Measurements from ENCODE around the gene MBNL1.

The MBNL1 gene

GRCh38 chr3:152452318-152452717, 183.6 kb downstream of the MBNL1 start:
- in situ Hi-C loops (cut with MboI; ENCODE audit: low sequenced_read_pairs, unreplicated experiment): loop anchor here (25.0 kb wide), 1 partner anchor 1015 kb away; no protein-coding TSS in a partner anchor
- TF ChIP-seq, protein P1, sequence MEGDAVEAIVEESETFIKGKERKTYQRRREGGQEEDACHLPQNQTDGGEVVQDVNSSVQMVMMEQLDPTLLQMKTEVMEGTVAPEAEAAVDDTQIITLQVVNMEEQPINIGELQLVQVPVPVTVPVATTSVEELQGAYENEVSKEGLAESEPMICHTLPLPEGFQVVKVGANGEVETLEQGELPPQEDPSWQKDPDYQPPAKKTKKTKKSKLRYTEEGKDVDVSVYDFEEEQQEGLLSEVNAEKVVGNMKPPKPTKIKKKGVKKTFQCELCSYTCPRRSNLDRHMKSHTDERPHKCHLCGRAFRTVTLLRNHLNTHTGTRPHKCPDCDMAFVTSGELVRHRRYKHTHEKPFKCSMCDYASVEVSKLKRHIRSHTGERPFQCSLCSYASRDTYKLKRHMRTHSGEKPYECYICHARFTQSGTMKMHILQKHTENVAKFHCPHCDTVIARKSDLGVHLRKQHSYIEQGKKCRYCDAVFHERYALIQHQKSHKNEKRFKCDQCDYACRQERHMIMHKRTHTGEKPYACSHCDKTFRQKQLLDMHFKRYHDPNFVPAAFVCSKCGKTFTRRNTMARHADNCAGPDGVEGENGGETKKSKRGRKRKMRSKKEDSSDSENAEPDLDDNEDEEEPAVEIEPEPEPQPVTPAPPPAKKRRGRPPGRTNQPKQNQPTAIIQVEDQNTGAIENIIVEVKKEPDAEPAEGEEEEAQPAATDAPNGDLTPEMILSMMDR (IDR thresholded peaks at IDR 0.05; ENCODE audit: borderline replicate concordance, control extremely low read depth, extremely low read depth, insufficient read depth, missing control alignments): no peak
- no peak for DNase-seq (ENCODE audit: low spot score)

DNA sequence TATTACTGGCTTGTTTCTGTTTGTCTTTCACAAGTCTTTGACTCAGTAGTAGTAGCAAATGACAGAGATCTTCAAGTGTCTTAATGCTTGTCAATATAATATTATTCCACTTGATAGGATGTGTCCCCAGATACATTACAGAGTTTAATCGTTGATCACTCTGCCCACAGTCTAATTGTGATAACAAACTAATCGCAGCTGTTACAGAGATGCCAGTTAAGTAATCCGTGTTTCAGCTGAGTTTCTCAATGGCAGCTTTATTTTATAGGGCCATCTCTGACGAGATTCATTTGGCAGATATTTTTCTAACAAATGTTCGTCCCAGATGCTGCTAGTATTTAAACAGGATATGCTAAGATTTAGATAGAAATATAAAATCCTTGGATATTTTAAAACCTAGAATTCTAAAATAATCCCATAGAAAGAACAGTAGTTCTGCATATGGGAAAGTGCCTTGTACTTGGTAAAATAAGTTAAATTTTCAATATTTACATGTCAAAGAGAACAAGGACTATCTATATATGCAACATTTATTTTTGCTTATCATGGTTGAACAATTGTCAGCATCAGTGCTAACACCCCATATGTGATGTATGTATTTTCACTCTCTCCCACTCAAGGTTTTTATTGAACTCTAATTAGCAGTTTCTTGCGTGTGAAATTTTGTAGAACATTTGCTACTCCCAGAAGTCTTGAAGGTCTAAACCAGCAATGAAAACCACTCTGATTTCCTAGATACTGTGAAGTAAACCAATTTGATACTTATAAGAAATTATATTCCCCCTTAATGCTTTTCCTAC, 185.5 kb downstream of the MBNL1 start:
- TF ChIP-seq, protein P1 (IDR thresholded peaks at IDR 0.05; ENCODE audit: borderline replicate concordance, control extremely low read depth, extremely low read depth, insufficient read depth, missing control alignments): no peak
- DNase-seq (ENCODE audit: low spot score): no peak
- in situ Hi-C loops (cut with MboI; ENCODE audit: low sequenced_read_pairs, unreplicated experiment): loop anchor here (25.0 kb wide), 1 partner anchor 1017 kb away; no protein-coding TSS in a partner anchor

DNA sequence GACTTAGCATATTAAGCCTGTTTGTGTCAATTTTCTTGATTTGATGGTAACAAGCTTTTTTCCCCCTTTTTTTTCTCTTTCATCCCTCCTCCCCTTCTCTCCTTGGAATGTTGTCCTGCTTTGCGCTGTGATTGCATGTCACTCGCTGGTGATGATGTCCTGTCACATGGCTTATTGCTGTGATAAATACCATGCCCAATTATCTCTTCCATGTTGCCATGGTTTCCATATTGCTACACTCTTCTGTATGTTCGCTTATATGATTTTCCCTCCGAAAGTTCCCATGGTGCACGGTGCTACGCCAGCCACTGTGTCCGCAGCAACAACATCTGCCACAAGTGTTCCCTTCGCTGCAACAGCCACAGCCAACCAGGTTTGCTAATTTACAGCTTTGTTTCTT, 187.3 kb downstream of the MBNL1 start:
- TF ChIP-seq, protein P1 (IDR thresholded peaks at IDR 0.05; ENCODE audit: borderline replicate concordance, control extremely low read depth, extremely low read depth, insufficient read depth, missing control alignments): no peak
- no peak for DNase-seq (ENCODE audit: low spot score)
- in situ Hi-C loops (cut with MboI; ENCODE audit: low sequenced_read_pairs, unreplicated experiment): loop anchor here (25.0 kb wide), 1 partner anchor 1019 kb away; no protein-coding TSS in a partner anchor

- in situ Hi-C loops (cut with MboI; ENCODE audit: low sequenced_read_pairs, unreplicated experiment): loop anchor here (25.0 kb wide), 1 partner anchor 1020 kb away; no protein-coding TSS in a partner anchor
- TF ChIP-seq, protein P1 (IDR thresholded peaks at IDR 0.05; ENCODE audit: borderline replicate concordance, control extremely low read depth, extremely low read depth, insufficient read depth, missing control alignments): no peak
- no peak for DNase-seq (ENCODE audit: low spot score)
Observed at GRCh38 chr3:152457500-152458375, 189.0 kb downstream of the MBNL1 start.

DNA sequence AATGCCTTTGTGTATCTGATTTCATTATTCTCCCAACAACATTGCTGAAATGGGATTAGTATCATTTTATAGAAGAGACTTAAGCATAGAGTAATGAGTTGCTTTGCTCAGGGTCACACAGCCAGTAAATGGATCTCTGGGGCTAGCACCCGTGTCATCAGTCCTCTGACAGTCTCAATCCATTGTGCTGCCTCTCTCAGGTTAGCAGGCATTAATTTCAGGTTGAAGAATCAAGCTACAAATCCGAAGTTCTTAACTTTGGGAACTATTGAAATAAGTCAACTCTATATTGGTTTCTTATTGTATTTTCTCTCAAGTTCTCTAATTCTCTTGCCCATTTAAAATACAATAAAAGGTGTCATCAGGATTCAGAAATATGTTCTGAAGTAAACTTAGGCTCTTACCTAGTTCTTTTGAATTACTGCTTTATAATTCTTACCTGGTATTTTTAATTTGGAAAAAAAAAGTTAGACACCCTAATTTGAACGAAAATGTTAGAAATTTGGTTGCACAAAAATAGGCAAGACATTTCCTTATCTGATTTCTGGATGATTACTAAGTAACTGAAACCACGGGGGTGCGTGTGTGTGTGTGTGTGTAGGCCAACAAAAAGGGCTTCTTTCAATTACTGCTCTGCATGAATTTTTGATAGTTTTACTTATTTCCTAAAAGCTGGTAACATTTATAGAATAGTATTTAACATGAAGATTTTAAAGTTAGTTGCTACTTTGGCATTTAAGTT, 189.8 kb downstream of the MBNL1 start:
- in situ Hi-C loops (cut with MboI; ENCODE audit: low sequenced_read_pairs, unreplicated experiment): loop anchor here (25.0 kb wide), 1 partner anchor 1021 kb away; no protein-coding TSS in a partner anchor
- TF ChIP-seq, protein P1 (IDR thresholded peaks at IDR 0.05; ENCODE audit: borderline replicate concordance, control extremely low read depth, extremely low read depth, insufficient read depth, missing control alignments): no peak
- no peak for DNase-seq (ENCODE audit: low spot score)

- TF ChIP-seq, protein P1 (IDR thresholded peaks at IDR 0.05; ENCODE audit: borderline replicate concordance, control extremely low read depth, extremely low read depth, insufficient read depth, missing control alignments): no peak
- in situ Hi-C loops (cut with MboI; ENCODE audit: low sequenced_read_pairs, unreplicated experiment): loop anchor here (25.0 kb wide), 1 partner anchor 1022 kb away; no protein-coding TSS in a partner anchor
- DNase-seq (ENCODE audit: low spot score): no peak
Observed at GRCh38 chr3:152459118-152459515, 190.4 kb downstream of the MBNL1 start.

Measured in GM13976 (cell line).